NCI-H2196 (cell line): Measurements from ENCODE around the gene FOXO1.
"Not testable (repeated sequence)": the region's sequence is repeated elsewhere in the genome, so short reads cannot be mapped to it uniquely, and the experiment has no call there.

Source experiments
- DNase-seq: peaks from one replicate; lab custom pipeline; 2025; ENCODE audit not compliant: unreplicated experiment; lab: John Stamatoyannopoulos, UW

Gene FOXO1

GRCh38 chr13:40666933-40667621 is 636 bp upstream of the FOXO1 start:
- no peak for DNase-seq

GRCh38 chr13:40665126-40666044 is 1.1 kb downstream of the FOXO1 start:
- no peak for DNase-seq

- no peak for DNase-seq
Measured at GRCh38 chr13:40664350-40665125, 1.9 kb downstream of the FOXO1 start.

- not testable (repeated sequence) for DNase-seq
Measured at GRCh38 chr13:40664100-40664349, 2.4 kb downstream of the FOXO1 start.

GRCh38 chr13:40662866-40663265 is 3.6 kb downstream of the FOXO1 start:
- DNase-seq, result no peak

- no peak for DNase-seq
Measured at GRCh38 chr13:40661875-40662665, 4.4 kb downstream of the FOXO1 start.

- DNase-seq, result no peak
Measured at GRCh38 chr13:40660692-40661091, 5.7 kb downstream of the FOXO1 start.

- no peak for DNase-seq
Measured at GRCh38 chr13:40660141-40660664, 6.2 kb downstream of the FOXO1 start.

- no peak for DNase-seq
Measured at GRCh38 chr13:40657951-40658350, 8.5 kb downstream of the FOXO1 start.

- no peak for DNase-seq
Measured at GRCh38 chr13:40657307-40657706, 9.1 kb downstream of the FOXO1 start.

GRCh38 chr13:40656358-40656757 is 10.1 kb downstream of the FOXO1 start:
- no peak for DNase-seq

GRCh38 chr13:40653527-40654318 is 12.7 kb downstream of the FOXO1 start:
- no peak for DNase-seq

GRCh38 chr13:40652588-40652940 is 13.9 kb downstream of the FOXO1 start:
- no peak for DNase-seq

- DNase-seq, result no peak
Measured at GRCh38 chr13:40651866-40652587, 14.4 kb downstream of the FOXO1 start.

GRCh38 chr13:40648841-40649240 is 17.6 kb downstream of the FOXO1 start:
- DNase-seq, result no peak

- no peak for DNase-seq
Measured at GRCh38 chr13:40648040-40648439, 18.4 kb downstream of the FOXO1 start.

GRCh38 chr13:40644838-40645604 is 21.4 kb downstream of the FOXO1 start:
- no peak for DNase-seq

- DNase-seq, result no peak
Measured at GRCh38 chr13:40640845-40641458, 25.5 kb downstream of the FOXO1 start.
